Duodenal mucosa (tissue), 2 donors: Measurements from ENCODE around the gene FBN2.

ENCODE experiments used
- H3K27ac ChIP-seq: one replicate; pipeline ENCODE4 v1.7.0; 2013; ENCODE audit warnings: low read depth, low read length
- H3K27me3 ChIP-seq, 2 donors: one replicate each; pipeline ENCODE4 v1.7.0; 2013; ENCODE audit warnings: low read length in 2 of 2, control low read depth in 1 of 2; ENCODE audit not compliant: insufficient read depth in 2 of 2, control insufficient read depth in 1 of 2
- H3K36me3 ChIP-seq, 2 donors: one replicate each; pipeline ENCODE4 v1.7.0; 2013; ENCODE audit warnings: low read length in 2 of 2, control low read depth in 1 of 2; ENCODE audit not compliant: insufficient read depth in 2 of 2, control insufficient read depth in 1 of 2
- H3K4me1 ChIP-seq, 2 donors: one replicate each; pipeline ENCODE4 v1.7.0; 2013; ENCODE audit warnings: low read length in 2 of 2, control low read depth in 1 of 2; ENCODE audit not compliant: insufficient read depth in 2 of 2, control insufficient read depth in 1 of 2
- H3K4me3 ChIP-seq, 2 donors: one replicate each; pipeline ENCODE4 v1.7.0; 2013; ENCODE audit warnings: low read length in 2 of 2, low read depth in 1 of 2
- H3K9ac ChIP-seq, 2 donors: one replicate each; pipeline ENCODE4 v1.7.0; 2013; ENCODE audit warnings: low read length in 2 of 2, low read depth in 1 of 2
- H3K9me3 ChIP-seq, 2 donors: one replicate each; pipeline ENCODE4 v1.7.0; 2013; ENCODE audit warnings: low read length in 2 of 2, control low read depth in 1 of 2; ENCODE audit not compliant: control insufficient read depth in 1 of 2

Gene FBN2

DNA sequence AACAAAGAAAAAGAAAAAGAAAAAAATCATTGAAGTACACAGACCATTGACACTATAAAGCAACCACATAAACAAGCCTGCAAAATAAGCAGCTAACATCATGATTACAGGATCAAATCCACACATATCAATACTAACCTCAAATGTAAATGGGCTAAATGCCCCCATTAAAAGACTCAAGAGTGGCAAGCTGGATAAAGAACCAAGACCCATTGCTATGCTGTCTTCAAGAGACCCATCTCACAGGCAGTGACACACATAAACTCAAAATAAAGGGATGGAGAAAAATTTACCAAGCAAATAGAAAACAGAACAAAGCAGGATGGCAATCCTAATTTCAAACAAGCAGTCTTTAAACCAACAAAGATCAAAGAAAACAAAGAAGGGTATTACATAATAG, 15.7 kb upstream of the FBN2 start:
- H3K27ac ChIP-seq = no peak overlapping the region
- no peaks in the 10 kb centered on the region for H3K27me3 ChIP-seq
- H3K36me3 ChIP-seq = no peaks in the 10 kb centered on the region
- no peak overlapping the region for H3K4me3 ChIP-seq
- H3K9ac ChIP-seq = no peak overlapping the region
- peaks cover 0 to 13% of the 10 kb centered on the region in 2 donors for H3K9me3 ChIP-seq
- no peaks in the 10 kb centered on the region for H3K4me1 ChIP-seq

DNA sequence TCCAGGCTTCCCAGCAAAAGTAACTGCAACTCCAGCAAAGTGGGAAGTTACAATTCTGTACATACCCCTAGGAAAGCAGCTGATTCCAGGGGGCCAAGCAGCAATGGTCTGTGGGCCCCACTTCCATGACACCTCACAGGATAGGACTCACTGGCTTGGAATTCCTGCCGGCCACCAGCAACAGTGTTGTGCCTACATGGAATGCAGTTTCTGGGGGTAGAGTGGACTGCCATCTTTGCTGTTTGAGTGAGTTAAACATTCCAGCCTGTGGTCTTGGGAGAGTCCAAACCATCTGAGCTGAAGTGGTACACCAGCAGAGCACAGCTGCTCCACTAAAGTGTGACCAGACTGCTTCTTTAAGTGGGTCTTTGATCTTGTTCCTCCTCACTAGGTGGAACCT, 13.4 kb upstream of the FBN2 start:
- Histone ChIP-seq H3K9me3 (peaks cover 0 to 13% of the 10 kb centered on the region in 2 donors), H3K27me3 (no peaks in the 10 kb centered on the region), H3K9ac (no peak overlapping the region), H3K27ac (no peak overlapping the region), H3K36me3 (no peaks in the 10 kb centered on the region), H3K4me1 (no peaks in the 10 kb centered on the region), H3K4me3 (no peak overlapping the region)

DNA sequence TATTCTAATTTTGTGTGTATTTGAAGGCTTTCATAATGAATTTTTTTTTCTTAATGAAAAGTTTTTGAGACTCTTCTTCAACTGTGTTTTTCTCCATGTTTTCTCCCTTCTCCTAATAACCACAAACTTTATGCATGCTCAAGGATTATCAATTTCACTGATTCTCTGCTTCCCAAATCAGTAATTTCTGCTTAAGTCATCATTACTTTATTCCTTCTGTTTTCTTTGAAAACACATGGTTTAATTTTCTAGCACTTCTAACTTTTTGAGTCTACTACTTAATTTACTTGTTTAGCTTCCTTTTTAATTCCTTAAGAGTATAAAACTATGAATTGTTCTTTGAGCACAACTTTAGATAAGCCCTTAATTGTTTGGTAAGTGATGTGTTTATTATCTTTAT, 11.5 kb upstream of the FBN2 start:
- no peak overlapping the region for H3K4me3 ChIP-seq
- H3K36me3 ChIP-seq = no peaks in the 10 kb centered on the region
- no peaks in the 10 kb centered on the region for H3K27me3 ChIP-seq
- H3K27ac ChIP-seq = no peak overlapping the region
- H3K9ac ChIP-seq = no peak overlapping the region
- H3K9me3 ChIP-seq = peaks cover 0 to 13% of the 10 kb centered on the region in 2 donors
- no peaks in the 10 kb centered on the region for H3K4me1 ChIP-seq

DNA sequence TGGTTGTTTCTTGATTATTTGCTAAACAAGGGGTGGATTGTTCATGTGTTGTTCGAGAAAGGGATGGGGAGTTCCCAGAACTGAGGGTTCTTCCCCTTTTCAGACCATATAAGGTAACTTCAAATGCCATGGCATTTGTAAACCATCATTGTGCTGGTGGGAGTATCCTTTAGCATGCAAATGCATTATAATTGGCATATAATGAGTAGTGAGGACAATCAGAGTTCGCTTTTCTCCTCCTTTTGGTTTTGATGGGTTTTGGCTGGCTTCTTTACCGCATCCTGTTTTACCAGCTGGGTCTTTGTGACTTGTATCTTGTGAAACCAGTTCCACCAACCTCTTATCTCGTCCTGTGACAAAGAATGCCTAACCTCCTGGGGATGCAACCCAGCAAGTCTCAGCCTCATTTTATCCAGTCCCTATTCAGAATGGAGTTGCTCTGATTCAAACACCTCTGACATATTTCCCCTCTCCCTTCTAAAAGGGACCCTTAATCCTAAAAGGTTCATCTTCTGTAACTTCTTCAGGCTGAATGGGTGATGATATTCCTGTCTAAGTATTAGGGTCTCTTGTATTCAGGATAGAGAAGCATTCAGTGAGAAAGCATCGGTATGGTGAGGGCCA, 8.7 kb upstream of the FBN2 start:
- no peaks in the 10 kb centered on the region for H3K36me3 ChIP-seq
- no peaks in the 10 kb centered on the region for H3K4me1 ChIP-seq
- no peaks in the 10 kb centered on the region for H3K9me3 ChIP-seq
- no peaks in the 10 kb centered on the region for H3K27me3 ChIP-seq
- H3K9ac ChIP-seq = no peak overlapping the region
- no peak overlapping the region for H3K27ac ChIP-seq
- H3K4me3 ChIP-seq = no peak overlapping the region

DNA sequence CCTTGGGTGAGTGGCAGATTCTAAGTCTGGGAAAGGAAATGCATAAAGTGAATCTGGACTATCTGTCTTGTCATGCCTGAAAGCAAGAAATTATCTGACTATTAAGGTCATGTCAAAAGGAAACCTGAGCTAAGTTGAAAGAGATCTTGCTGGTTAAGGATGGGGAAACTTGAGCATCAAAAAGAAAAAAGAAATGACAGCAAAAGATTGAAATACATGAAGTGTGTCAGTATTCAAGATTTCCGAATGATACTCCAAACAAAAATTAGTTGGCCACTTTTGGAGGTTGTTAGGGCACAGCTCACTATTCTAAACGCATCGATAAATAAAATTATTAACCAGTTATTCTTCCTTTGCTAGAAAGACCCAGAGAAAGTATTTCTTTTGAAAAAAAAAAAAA, 3.3 kb upstream of the FBN2 start:
- Histone ChIP-seq H3K4me1 (no peaks in the 10 kb centered on the region), H3K9me3 (no peaks in the 10 kb centered on the region), H3K36me3 (no peaks in the 10 kb centered on the region), H3K4me3 (no peak overlapping the region), H3K27ac (no peak overlapping the region), H3K9ac (no peak overlapping the region), H3K27me3 (peaks cover 20 to 22% of the 10 kb centered on the region in 2 donors)

DNA sequence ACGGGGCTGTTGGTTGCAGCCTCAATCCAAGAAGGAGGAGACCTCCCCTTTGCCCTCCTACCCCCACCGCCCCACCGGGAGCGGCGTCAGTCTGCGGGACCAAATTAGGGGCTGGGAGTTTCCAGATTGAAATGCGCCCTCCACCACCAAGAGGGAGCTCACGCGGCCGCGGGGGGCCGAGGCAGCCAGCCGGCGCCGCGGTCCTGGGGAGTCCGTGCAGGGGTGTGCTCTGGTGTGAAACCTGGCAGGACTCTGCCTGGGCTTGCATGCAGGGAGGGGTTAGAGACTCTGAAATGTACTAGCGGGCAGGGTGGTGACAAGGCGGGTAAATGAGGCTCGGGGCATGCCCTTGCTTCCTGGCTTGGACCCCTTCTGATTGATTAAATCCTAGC, 989 bp upstream of the FBN2 start:
- Histone ChIP-seq H3K27ac (no peak overlapping the region), H3K9me3 (no peaks in the 10 kb centered on the region), H3K4me3 (peak overlapping the region in 1 of 2 donors; percentile 22), H3K27me3 (peaks cover 29 to 31% of the 10 kb centered on the region in 2 donors), H3K4me1 (no peaks in the 10 kb centered on the region), H3K36me3 (no peaks in the 10 kb centered on the region), H3K9ac (no peak overlapping the region)

DNA sequence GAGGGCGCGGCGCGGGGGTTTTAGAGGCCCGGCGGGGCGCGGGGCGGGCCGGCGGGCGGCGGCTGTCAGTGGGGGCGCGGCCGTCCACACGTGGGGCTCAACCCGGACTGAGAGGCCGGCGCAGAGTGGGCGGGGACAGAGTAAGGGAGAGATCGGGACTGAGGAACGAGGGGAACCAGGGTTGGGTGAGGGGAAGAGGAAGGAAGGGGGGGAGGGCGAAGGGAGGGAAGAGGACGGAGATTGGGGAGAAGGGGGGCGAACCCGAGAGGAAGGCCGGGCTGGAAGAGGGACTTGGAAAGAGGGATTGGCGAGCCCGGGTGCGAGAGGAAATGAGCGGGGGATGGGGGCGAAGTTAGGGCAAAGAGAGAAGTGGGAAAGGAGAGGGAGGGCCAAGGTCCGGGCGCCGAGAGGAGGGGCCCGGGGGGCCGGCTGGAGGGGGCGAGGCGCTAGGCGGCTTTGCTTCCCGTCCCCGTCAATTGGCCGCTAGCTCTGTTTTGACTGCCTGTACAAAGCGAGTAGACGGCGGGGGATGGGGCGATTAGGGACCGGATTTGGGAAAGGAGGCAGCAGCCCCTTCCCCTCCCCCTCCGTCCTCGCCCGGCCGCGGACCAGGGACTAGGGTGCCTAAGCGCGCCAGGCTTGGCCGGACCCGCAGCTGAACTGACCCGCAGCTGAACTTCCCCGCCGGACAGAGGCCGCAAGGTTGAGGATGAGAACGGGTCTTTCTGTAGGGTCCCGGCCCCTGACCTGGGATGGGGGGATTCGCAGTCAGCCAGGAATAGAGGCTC, 399 bp upstream of the FBN2 start:
- Histone ChIP-seq H3K27ac (no peak overlapping the region), H3K27me3 (peaks cover 29 to 31% of the 10 kb centered on the region in 2 donors), H3K9ac (no peak overlapping the region), H3K9me3 (no peaks in the 10 kb centered on the region), H3K4me3 (peak overlapping the region; percentile 22 to 38), H3K36me3 (no peaks in the 10 kb centered on the region), H3K4me1 (no peaks in the 10 kb centered on the region)

- Histone ChIP-seq H3K4me1 (no peaks in the 10 kb centered on the region), H3K9ac (no peak overlapping the region), H3K36me3 (no peaks in the 10 kb centered on the region), H3K4me3 (peak overlapping the region; percentile 29 to 50), H3K9me3 (no peaks in the 10 kb centered on the region), H3K27ac (no peak overlapping the region), H3K27me3 (peaks cover 29 to 31% of the 10 kb centered on the region in 2 donors)
Observed at GRCh38 chr5:128537221-128537999, 635 bp downstream of the FBN2 start.

DNA sequence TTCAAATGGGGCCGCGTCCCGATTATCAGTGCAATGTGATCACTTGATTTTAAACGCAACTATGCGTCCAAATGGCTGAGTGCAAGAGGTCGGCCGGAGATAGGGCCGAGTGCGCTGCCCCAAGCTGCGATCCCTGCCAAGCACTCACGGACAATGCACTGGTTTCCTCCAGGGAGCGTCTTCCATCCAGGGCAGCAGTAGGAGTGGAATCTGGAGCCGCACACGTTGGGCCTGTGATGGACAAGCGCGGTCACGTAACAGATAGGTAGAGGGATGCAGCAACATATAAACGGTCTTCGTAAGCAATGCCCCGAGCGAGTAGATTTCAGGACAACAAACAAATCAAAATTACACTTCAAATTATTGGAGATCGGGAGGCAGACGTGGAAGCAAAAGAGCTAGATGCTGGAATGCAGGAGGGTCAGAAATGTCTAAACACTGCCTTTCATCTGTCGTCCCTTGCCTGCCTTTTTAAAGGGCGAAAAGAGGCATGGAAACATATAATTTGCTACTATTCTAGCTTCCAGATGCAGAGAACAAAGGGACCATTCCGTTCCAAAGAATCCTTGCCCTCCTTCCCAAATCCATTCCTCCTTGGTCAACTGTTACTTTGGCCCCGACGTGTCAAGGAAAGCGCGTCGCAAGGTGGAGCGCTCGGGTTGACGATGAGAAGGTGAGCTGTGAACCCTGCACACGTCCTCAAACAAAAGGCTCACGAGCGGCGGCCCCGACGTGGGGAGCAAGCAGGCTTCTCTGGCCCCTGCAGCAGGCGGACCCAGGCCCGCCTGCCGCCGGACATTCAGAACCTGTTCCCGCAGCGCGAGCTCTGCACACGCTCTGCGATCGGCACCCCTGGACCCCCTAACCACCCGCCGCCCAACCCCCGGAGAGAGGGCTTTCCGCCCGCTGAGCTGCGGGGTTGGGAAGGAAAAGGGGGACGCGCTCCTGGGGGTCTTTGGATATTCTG, 1.5 kb downstream of the FBN2 start:
- Histone ChIP-seq H3K36me3 (no peaks in the 10 kb centered on the region), H3K27ac (no peak overlapping the region), H3K27me3 (peaks cover 29 to 31% of the 10 kb centered on the region in 2 donors), H3K4me3 (peak overlapping the region in 1 of 2 donors; percentile 50), H3K4me1 (no peaks in the 10 kb centered on the region), H3K9me3 (no peaks in the 10 kb centered on the region), H3K9ac (no peak overlapping the region)
